Epithelial cell of esophagus (primary cell): ENCODE measurements around the gene CFTR.

Experiments
- DNase-seq: peaks from one replicate; pipeline ENCODE4 v3.0.0; 2010; ENCODE audit warnings: low read depth
- H3K4me3 ChIP-seq: 2 replicates; pipeline ENCODE4 v1.5.1; 2011; ENCODE audit warnings: mild to moderate bottlenecking, low read length, control low read depth
- CTCF ChIP-seq: IDR thresholded peaks from 2 replicates; pipeline ENCODE4 v1.5.1; 2011; ENCODE audit warnings: low read depth, mild to moderate bottlenecking, low read length, control low read depth, inconsistent platforms; ENCODE audit not compliant: insufficient read depth; ENCODE audit errors: missing control alignments

The CFTR gene

GRCh38 chr7:117555260-117555659 lies 75.4 kb downstream of the CFTR start:
- no peak for TF ChIP-seq CTCF
- no peak for DNase-seq
- H3K4me3 ChIP-seq, result no peak overlapping the region

- no peak for TF ChIP-seq CTCF
- no peak overlapping the region for H3K4me3 ChIP-seq
- no peak for DNase-seq
These were observed 79.6 kb downstream of the CFTR start for GRCh38 chr7:117559391-117559790.

GRCh38 chr7:117560030-117560429 lies 80.2 kb downstream of the CFTR start:
- TF ChIP-seq CTCF, result no peak
- no peak overlapping the region for H3K4me3 ChIP-seq
- DNase-seq, result no peak

- no peak for TF ChIP-seq CTCF
- H3K4me3 ChIP-seq, result no peak overlapping the region
- no peak for DNase-seq
These were observed 82.9 kb downstream of the CFTR start for GRCh38 chr7:117562759-117563158.

- DNase-seq, result no peak
- H3K4me3 ChIP-seq, result no peak overlapping the region
- no peak for TF ChIP-seq CTCF
These were observed 84.3 kb downstream of the CFTR start for GRCh38 chr7:117564080-117564479.

- TF ChIP-seq CTCF, result no peak
- no peak overlapping the region for H3K4me3 ChIP-seq
- DNase-seq, result no peak
These were observed 84.8 kb downstream of the CFTR start for GRCh38 chr7:117564627-117565026.

- no peak for DNase-seq
- no peak for TF ChIP-seq CTCF
- no peak overlapping the region for H3K4me3 ChIP-seq
These were observed 85.4 kb downstream of the CFTR start for GRCh38 chr7:117565226-117565625.
